CD4-positive, alpha-beta T cell (primary cell): ENCODE data around the gene TGFB1I1. TPM values are rescaled to one million over a fixed set of nuclear protein-coding genes. Genes with fewer than 3 reads are reported as not detected.

Experiments
- ATAC-seq: fragments of 200-7000 bp; cut with Tn5 transposase; one replicate; pipeline ENCODE4 v1.10.0; 2022; ENCODE audit warnings: mild to moderate bottlenecking; ENCODE audit not compliant: poor library complexity
- CTCF ChIA-PET: fragments of 350-600 bp; sonication (Branson Sonifier 250); formaldehyde crosslinking; loops from one replicate; lab custom pipeline; 2021; ENCODE audit warnings: antibody characterized with exemption, inconsistent platforms; lab: Charles Lee
- POLR2A ChIA-PET: fragments of 350-600 bp; sonication (Branson Sonifier 250); formaldehyde crosslinking; loops from one replicate; lab custom pipeline; 2021; ENCODE audit warnings: antibody characterized with exemption, inconsistent platforms; lab: Charles Lee
- DNase-seq, 14 experiments: peaks; one replicate each; pipeline ENCODE4 v3.0.0-alpha.2; 2013 to 2020; ENCODE audit warnings: mixed read lengths in 2 of 14
- H3K27ac ChIP-seq, 2 donors: one replicate each; pipeline versions ENCODE4 v1.5.1 to v1.7.0; 2013; ENCODE audit warnings: low read length in 2 of 2, low read depth in 1 of 2, mild to moderate bottlenecking in 1 of 2
- H3K27me3 ChIP-seq, 2 experiments: 1 replicate in 1 of 2; 2 replicates in 1 of 2; pipeline versions ENCODE4 v1.6.1 to v1.7.0; 2013; ENCODE audit warnings: low read length in 2 of 2, control low read depth in 1 of 2, mild to moderate bottlenecking in 1 of 2, moderate library complexity in 1 of 2; ENCODE audit not compliant: insufficient read depth in 2 of 2, control insufficient read depth in 1 of 2
- H3K36me3 ChIP-seq: one replicate; pipeline ENCODE4 v1.6.1; 2013; ENCODE audit warnings: low read length, control low read depth; ENCODE audit not compliant: insufficient read depth
- H3K4me1 ChIP-seq: one replicate; pipeline ENCODE4 v1.6.1; 2013; ENCODE audit warnings: low read length, control low read depth; ENCODE audit not compliant: insufficient read depth
- H3K4me3 ChIP-seq: one replicate; pipeline ENCODE4 v1.5.1; 2013; ENCODE audit warnings: mild to moderate bottlenecking, low read length, moderate library complexity
- H3K9me3 ChIP-seq, 2 experiments: 1 replicate in 1 of 2; 2 replicates in 1 of 2; pipeline versions ENCODE4 v1.6.1 to v1.7.0; 2013; ENCODE audit warnings: low read length in 2 of 2, mild to moderate bottlenecking in 2 of 2, control low read depth in 1 of 2, moderate library complexity in 1 of 2; ENCODE audit not compliant: control insufficient read depth in 1 of 2, insufficient read depth in 1 of 2
- H3K27ac Mint-ChIP-seq: one replicate; pipeline ENCODE4 v1.8.0; 2020; ENCODE audit warnings: mixed read lengths
- H3K27me3 Mint-ChIP-seq: one replicate; pipeline ENCODE4 v1.8.0; 2021; ENCODE audit warnings: mixed read lengths
- H3K36me3 Mint-ChIP-seq: one replicate; pipeline ENCODE4 v1.8.0; 2021; ENCODE audit warnings: low read depth, mixed read lengths
- H3K4me1 Mint-ChIP-seq: one replicate; pipeline ENCODE4 v1.8.0; 2021; ENCODE audit warnings: low read depth, mixed read lengths
- H3K4me3 Mint-ChIP-seq: one replicate; pipeline ENCODE4 v1.8.0; 2020; ENCODE audit warnings: mild to moderate bottlenecking, mixed read lengths
- H3K9me3 Mint-ChIP-seq: one replicate; pipeline ENCODE4 v1.8.0; 2020; ENCODE audit warnings: mixed read lengths
- intact Hi-C, 2 experiments: fragments of 100-400 bp; cut with DNase I in 1 of 2; cut with micrococcal nuclease in 1 of 2; formaldehyde crosslinking; loops; one replicate each; pipeline versions ENCODE4 v1.15.1 to v1.9.0; 2023 to 2025; cut with DNase I, micrococcal nuclease
- total RNA-seq, 174 experiments: library from RNA in 2 of 174; stranded (reverse) in 2 of 174; gene quantifications; one replicate each; pipeline ENCODE4 v1.2.3 and lab custom pipeline; 2021 to 2026
- TF ChIP-seq, protein P1 (sequence below): fragments of 200-600 bp; IDR thresholded peaks from one replicate; pipeline ENCODE4 v1.8.0; 2022; ENCODE audit warnings: antibody characterized with exemption, mild to moderate bottlenecking

The TGFB1I1 gene
- total RNA-seq, 2 experiments from 2014 or later: 0.36 to 0.42 TPM

DNA sequence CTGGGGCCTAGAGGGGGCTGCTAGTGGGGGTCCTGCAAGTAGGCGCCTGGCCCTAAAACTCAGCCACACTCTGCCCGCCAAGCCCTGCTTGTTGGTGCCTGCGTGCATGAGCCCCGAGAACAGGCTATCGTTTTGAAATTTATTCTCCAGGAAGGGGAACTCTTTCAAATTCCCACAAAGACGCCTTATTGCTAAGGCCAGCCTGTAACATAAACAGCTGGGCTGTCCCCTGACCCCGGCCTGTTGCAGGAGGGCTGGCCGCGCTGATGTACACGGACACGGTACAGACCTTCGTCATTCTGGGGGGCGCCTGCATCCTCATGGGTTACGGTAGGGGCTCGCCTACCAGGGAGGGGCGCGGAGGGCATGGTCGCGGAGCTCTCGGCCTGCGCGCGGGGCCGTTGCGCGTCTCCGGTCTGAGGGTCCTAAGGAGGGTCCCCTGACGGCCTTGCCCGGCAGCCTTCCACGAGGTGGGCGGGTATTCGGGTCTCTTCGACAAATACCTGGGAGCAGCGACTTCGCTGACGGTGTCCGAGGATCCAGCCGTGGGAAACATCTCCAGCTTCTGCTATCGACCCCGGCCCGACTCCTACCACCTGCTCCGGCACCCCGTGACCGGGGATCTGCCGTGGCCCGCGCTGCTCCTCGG lies 15.2 kb downstream of the TGFB1I1 start:
- Histone ChIP-seq H3K4me3 (peak overlapping the region; percentile 89), H3K27me3 (no peaks in the 10 kb centered on the region), H3K9me3 (no peaks in the 10 kb centered on the region), H3K36me3 (no peaks in the 10 kb centered on the region), H3K27ac (peak overlapping the region; percentile 45 to 51), H3K4me1 (peaks cover 27% of the 10 kb centered on the region)
- Mint-ChIP-seq H3K4me3 (peak overlapping the region; percentile 92), H3K27ac (peak overlapping the region; percentile 91), H3K27me3 (no peaks in the 10 kb centered on the region), H3K4me1 (peaks cover 13% of the 10 kb centered on the region), H3K36me3 (peaks cover 16% of the 10 kb centered on the region), H3K9me3 (no peaks in the 10 kb centered on the region)
- POLR2A ChIA-PET: interaction anchor here (0.8 to 5.7 kb wide), 9 partner anchors 10 to 387 kb away, joined by 3 to 47 read pairs (median 6); partner anchors contain the start of genes ARMC5, FUS, KAT8 and RUSF1
- intact Hi-C loops: loop anchor here in 1 of 2 experiments (1.0 to 10.0 kb wide), 2 partner anchors 10 to 228 kb away; a partner anchor contains a TSS
- CTCF ChIA-PET: interaction anchor here (1.2 to 1.9 kb wide), 3 partner anchors 21 to 29 kb away, joined by 5 to 7 read pairs (median 7); partner anchors contain the start of genes ARMC5 and RUSF1
- DNase-seq: no peak
- TF ChIP-seq, protein P1, sequence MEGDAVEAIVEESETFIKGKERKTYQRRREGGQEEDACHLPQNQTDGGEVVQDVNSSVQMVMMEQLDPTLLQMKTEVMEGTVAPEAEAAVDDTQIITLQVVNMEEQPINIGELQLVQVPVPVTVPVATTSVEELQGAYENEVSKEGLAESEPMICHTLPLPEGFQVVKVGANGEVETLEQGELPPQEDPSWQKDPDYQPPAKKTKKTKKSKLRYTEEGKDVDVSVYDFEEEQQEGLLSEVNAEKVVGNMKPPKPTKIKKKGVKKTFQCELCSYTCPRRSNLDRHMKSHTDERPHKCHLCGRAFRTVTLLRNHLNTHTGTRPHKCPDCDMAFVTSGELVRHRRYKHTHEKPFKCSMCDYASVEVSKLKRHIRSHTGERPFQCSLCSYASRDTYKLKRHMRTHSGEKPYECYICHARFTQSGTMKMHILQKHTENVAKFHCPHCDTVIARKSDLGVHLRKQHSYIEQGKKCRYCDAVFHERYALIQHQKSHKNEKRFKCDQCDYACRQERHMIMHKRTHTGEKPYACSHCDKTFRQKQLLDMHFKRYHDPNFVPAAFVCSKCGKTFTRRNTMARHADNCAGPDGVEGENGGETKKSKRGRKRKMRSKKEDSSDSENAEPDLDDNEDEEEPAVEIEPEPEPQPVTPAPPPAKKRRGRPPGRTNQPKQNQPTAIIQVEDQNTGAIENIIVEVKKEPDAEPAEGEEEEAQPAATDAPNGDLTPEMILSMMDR: no peak
- no peak for ATAC-seq

DNA sequence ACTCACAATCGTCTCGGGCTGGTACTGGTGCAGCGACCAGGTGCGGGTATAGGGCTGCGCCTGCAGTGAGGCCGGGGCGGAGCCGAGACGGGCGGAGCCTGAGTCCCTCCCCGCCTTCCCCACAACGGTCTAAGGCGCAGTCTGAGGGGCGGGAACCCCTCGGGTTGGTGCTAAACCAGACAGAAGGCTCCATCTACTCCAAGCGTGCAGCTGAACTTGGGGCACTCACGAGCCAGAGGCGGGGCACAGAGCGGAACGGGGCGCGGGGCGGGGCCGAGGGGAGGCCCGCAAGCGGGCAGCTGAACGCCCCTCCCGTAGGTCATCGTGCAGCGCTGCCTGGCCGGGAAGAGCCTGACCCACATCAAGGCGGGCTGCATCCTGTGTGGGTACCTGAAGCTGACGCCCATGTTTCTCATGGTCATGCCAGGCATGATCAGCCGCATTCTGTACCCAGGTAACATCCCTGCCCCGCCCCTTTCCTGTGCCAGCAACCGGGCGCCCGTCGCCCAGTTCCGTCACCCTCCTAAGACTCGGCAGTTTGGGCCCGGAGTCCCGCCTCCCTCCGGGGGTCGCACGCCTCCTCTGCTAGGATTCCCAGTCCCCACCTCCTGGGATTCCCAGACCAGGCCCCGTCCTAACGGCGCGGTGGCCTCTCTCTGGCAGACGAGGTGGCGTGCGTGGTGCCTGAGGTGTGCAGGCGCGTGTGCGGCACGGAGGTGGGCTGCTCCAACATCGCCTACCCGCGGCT lies 15.9 kb downstream of the TGFB1I1 start:
- DNase-seq (peak; percentile 60 to 93 (median 74)), ATAC-seq (peak; percentile 86)
- intact Hi-C loops: loop anchor here in 1 of 2 experiments (1.0 to 10.0 kb wide), 3 partner anchors 11 to 227 kb away; partner anchors contain the start of gene RUSF1
- H3K27me3 Mint-ChIP-seq: no peaks in the 10 kb centered on the region
- peak overlapping the region; percentile 45 to 51 for H3K27ac ChIP-seq
- peak overlapping the region; percentile 91 for H3K27ac Mint-ChIP-seq
- H3K4me1 ChIP-seq: peaks cover 27% of the 10 kb centered on the region
- peak overlapping the region; percentile 92 for H3K4me3 Mint-ChIP-seq
- H3K9me3 Mint-ChIP-seq: no peaks in the 10 kb centered on the region
- H3K4me1 Mint-ChIP-seq: peaks cover 13% of the 10 kb centered on the region
- TF ChIP-seq, protein P1: no peak
- peak overlapping the region; percentile 89 for H3K4me3 ChIP-seq
- H3K27me3 ChIP-seq: no peaks in the 10 kb centered on the region
- ChIA-PET POLR2A (interaction anchor here (0.6 to 5.7 kb wide), 13 partner anchors 8 to 386 kb away, joined by 3 to 47 read pairs (median 5); partner anchors contain the start of genes ARMC5, FUS, KAT8 and RUSF1), CTCF (interaction anchor here (1.2 to 1.9 kb wide), 3 partner anchors 20 to 29 kb away, joined by 5 to 7 read pairs (median 7); partner anchors contain the start of genes ARMC5 and RUSF1)
- peaks cover 23% of the 10 kb centered on the region for H3K36me3 Mint-ChIP-seq
- H3K36me3 ChIP-seq: peaks cover 5% of the 10 kb centered on the region
- no peaks in the 10 kb centered on the region for H3K9me3 ChIP-seq
